DOHH2 (cell line): Measurements from ENCODE around the gene ZNF79.

Experiments used
- H3F3A ChIP-seq: fragments of 200-600 bp; sonication (generic), shearing (Covaris generic); 2 replicates; pipeline ENCODE4 v1.6.0; 2016; ENCODE audit warnings: antibody characterized with exemption, mild to moderate bottlenecking; ENCODE audit not compliant: control insufficient read depth, insufficient read depth
- H3K27ac ChIP-seq: fragments of 200-600 bp; sonication (generic); 2 replicates; pipeline ENCODE4 v1.5.1; 2014; ENCODE audit warnings: low read depth, mild to moderate bottlenecking, low read length, moderate library complexity
- H3K27me3 ChIP-seq: fragments of 200-600 bp; sonication (generic); 2 replicates; pipeline ENCODE4 v1.6.1; 2014; ENCODE audit warnings: mild to moderate bottlenecking, low read length, mixed read lengths; ENCODE audit not compliant: control insufficient read depth
- H3K36me3 ChIP-seq: fragments of 200-600 bp; sonication (generic); 2 replicates; pipeline ENCODE4 v1.6.1; 2014; ENCODE audit warnings: mild to moderate bottlenecking, low read length, moderate library complexity, mixed read lengths; ENCODE audit not compliant: control insufficient read depth
- H3K4me1 ChIP-seq: fragments of 200-600 bp; sonication (generic); 2 replicates; pipeline ENCODE4 v1.6.1; 2014; ENCODE audit warnings: mild to moderate bottlenecking, low read length, mixed read lengths; ENCODE audit not compliant: control insufficient read depth
- H3K4me2 ChIP-seq: fragments of 200-600 bp; sonication (generic); 2 replicates; pipeline ENCODE4 v1.6.0; 2014; ENCODE audit warnings: mild to moderate bottlenecking, low read length, moderate library complexity
- H3K4me3 ChIP-seq: fragments of 200-600 bp; sonication (generic); 2 replicates; pipeline ENCODE4 v1.5.1; 2014; ENCODE audit warnings: mild to moderate bottlenecking, low read length, mixed read lengths
- H3K79me2 ChIP-seq: fragments of 200-600 bp; sonication (generic); 2 replicates; pipeline ENCODE4 v1.6.1; 2014; ENCODE audit warnings: mild to moderate bottlenecking, low read length, mixed read lengths; ENCODE audit not compliant: control insufficient read depth
- H3K9me2 ChIP-seq: fragments of 200-600 bp; sonication (generic); replicated peaks from 2 replicates; pipeline ENCODE4 v1.6.1; 2014; ENCODE audit warnings: mild to moderate bottlenecking, low read length, mixed read lengths; ENCODE audit not compliant: control insufficient read depth
- H3K9me3 ChIP-seq: fragments of 200-600 bp; sonication (generic); 2 replicates; pipeline ENCODE4 v1.6.1; 2014; ENCODE audit warnings: antibody characterized with exemption, low read length, mixed read lengths; ENCODE audit not compliant: control insufficient read depth, insufficient read depth
- H4K20me1 ChIP-seq: fragments of 200-600 bp; sonication (generic); 2 replicates; pipeline ENCODE4 v1.6.0; 2014; ENCODE audit warnings: low read depth, mild to moderate bottlenecking, antibody characterized with exemption, low read length, moderate library complexity; ENCODE audit not compliant: control insufficient read depth, insufficient read depth
- EZH2phosphoT487 ChIP-seq: fragments of 200-600 bp; sonication (generic); IDR thresholded peaks from 2 replicates; pipeline ENCODE4 v1.6.1; 2017; ENCODE audit warnings: borderline replicate concordance, mild to moderate bottlenecking, antibody characterized with exemption, low read length, moderate library complexity, mixed read lengths
- TF ChIP-seq, protein P1 (sequence below): fragments of 200-600 bp; sonication (generic); IDR thresholded peaks from one replicate; pipeline ENCODE4 v1.5.1; 2014; ENCODE audit warnings: antibody characterized with exemption, mild to moderate bottlenecking, low read depth, low read length; ENCODE audit not compliant: poor library complexity, severe bottlenecking

The ZNF79 gene

GRCh38 chr9:127395497-127396252 is 28.5 kb upstream of the ZNF79 start:
- no peaks in the 10 kb centered on the region for H3K9me2 ChIP-seq

DNA sequence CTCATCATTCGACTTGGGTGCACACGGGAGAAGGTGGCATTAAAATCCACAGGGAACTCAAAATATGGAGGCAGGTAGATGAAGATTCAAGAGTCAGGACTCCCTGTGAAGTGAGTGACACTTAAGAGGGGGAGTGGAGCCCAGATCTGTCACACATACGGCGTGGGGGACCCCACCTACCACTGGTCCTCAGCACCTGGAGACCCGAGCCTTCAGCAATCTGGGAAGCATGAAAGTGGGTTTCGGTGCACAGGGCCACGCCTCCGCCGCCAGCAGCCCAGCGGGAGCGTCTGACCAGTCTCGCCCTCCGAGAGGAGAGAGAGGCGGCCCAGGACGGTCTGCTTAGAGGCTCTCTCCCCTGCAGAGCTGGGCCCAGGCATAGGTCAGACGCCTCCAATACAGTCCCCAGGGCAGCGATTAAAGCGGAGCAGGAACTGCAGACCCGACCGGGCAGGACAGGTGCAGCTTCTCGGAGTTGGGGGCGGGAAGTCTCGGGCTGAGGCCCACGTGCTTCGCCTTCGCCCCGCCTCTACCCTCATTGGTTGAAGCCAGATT is 27.9 kb upstream of the ZNF79 start:
- no peaks in the 10 kb centered on the region for H3F3A ChIP-seq
- peaks cover 10% of the 10 kb centered on the region for H3K79me2 ChIP-seq
- H3K27me3 ChIP-seq: no peaks in the 10 kb centered on the region
- no peak for TF ChIP-seq EZH2phosphoT487
- TF ChIP-seq, protein P1, sequence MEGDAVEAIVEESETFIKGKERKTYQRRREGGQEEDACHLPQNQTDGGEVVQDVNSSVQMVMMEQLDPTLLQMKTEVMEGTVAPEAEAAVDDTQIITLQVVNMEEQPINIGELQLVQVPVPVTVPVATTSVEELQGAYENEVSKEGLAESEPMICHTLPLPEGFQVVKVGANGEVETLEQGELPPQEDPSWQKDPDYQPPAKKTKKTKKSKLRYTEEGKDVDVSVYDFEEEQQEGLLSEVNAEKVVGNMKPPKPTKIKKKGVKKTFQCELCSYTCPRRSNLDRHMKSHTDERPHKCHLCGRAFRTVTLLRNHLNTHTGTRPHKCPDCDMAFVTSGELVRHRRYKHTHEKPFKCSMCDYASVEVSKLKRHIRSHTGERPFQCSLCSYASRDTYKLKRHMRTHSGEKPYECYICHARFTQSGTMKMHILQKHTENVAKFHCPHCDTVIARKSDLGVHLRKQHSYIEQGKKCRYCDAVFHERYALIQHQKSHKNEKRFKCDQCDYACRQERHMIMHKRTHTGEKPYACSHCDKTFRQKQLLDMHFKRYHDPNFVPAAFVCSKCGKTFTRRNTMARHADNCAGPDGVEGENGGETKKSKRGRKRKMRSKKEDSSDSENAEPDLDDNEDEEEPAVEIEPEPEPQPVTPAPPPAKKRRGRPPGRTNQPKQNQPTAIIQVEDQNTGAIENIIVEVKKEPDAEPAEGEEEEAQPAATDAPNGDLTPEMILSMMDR: no peak
- peaks cover 14% of the 10 kb centered on the region for H3K4me1 ChIP-seq
- H3K27ac ChIP-seq: no peak overlapping the region
- H4K20me1 ChIP-seq: no peaks in the 10 kb centered on the region
- H3K9me3 ChIP-seq: no peaks in the 10 kb centered on the region
- peak overlapping the region; percentile 91 for H3K4me2 ChIP-seq
- H3K36me3 ChIP-seq: no peaks in the 10 kb centered on the region
- no peaks in the 10 kb centered on the region for H3K9me2 ChIP-seq
- peak overlapping the region; percentile 74 for H3K4me3 ChIP-seq

More at GRCh38 chr9:127395497-127396252, 28.5 kb upstream of the ZNF79 start:
- Histone ChIP-seq H3K27ac (no peak overlapping the region), H3K4me3 (peak overlapping the region; percentile 74), H3K79me2 (peaks cover 10% of the 10 kb centered on the region), H4K20me1 (no peaks in the 10 kb centered on the region), H3K4me2 (peak overlapping the region; percentile 91), H3K27me3 (no peaks in the 10 kb centered on the region), H3K36me3 (no peaks in the 10 kb centered on the region), H3K9me3 (no peaks in the 10 kb centered on the region), H3K4me1 (peaks cover 14% of the 10 kb centered on the region), H3F3A (no peaks in the 10 kb centered on the region)
- TF ChIP-seq, protein P1: no peak
- TF ChIP-seq EZH2phosphoT487: no peak

DNA sequence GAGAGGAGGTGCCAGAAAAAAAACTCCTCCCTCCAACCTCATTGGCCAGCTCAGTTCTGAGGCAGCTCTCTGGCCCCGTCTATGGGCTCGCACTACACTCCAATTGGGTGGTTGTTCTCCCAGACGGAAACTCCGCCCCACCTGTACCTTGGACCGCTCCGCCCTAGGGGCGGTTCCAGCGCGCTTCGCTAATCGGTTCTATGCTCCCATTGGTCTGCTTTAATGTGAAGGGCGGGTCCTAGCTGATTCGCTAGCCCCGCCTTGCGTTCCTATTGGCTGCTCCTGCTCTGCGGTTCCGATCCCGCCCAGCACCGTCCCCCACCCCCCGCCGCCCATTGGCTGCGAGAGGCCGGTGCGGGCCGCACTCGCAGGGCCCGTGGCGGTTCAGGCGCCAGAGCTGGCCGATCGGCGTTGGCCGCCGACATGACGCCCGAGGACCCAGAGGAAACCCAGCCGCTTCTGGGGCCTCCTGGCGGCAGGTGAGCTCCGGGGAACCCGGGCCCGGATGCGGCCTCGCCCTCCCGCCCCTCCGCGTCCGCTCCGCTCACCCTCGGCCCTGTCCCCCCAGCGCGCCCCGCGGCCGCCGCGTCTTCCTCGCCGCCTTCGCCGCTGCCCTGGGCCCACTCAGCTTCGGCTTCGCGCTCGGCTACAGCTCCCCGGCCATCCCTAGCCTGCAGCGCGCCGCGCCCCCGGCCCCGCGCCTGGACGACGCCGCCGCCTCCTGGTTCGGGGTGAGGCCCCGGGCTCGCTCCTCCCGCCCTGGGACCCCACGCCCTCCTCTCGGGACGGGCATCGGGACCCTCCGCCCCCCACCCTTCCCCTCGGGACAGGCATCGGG is 27.2 kb upstream of the ZNF79 start, which contains the start of gene SLC2A8:
TSS of gene SLC2A8 (plus strand) at position 362 of the 838 bp plus-strand sequence. CDS start at position 424, 62 bp downstream.
- Histone ChIP-seq H3K79me2 (peaks cover 10% of the 10 kb centered on the region), H3K4me3 (peak within 1 kb of the TSS; percentile 84), H3K27ac (peak within 1 kb of the TSS; percentile 34; the same call in 1 of the 2 replicates), H3K9me3 (no peaks in the 10 kb centered on the region), H3K4me1 (peaks cover 14% of the 10 kb centered on the region), H3K9me2 (no peaks in the 10 kb centered on the region), H3K27me3 (no peaks in the 10 kb centered on the region), H3K36me3 (no peaks in the 10 kb centered on the region), H3F3A (no peaks in the 10 kb centered on the region), H4K20me1 (no peaks in the 10 kb centered on the region), H3K4me2 (peak within 1 kb of the TSS; percentile 91)
- TF ChIP-seq EZH2phosphoT487: no peak
- TF ChIP-seq, protein P1: no peak
